GM21381 (cell line): Measurements from ENCODE around the gene CYP2E1.
A peak's percentile ranks its signal among the peaks of the same experiment; 100 is the strongest.
"Not testable (repeated sequence)": the region's sequence is repeated elsewhere in the genome, so short reads cannot be mapped to it uniquely, and the experiment has no call there.

ENCODE experiments used
- ATAC-seq: cut with Tn5 transposase; IDR thresholded peaks from one replicate; pipeline ENCODE4 v1.9.1; 2021; ENCODE audit warnings: mild to moderate bottlenecking, moderate library complexity; ENCODE audit not compliant: unreplicated experiment

The CYP2E1 gene

DNA sequence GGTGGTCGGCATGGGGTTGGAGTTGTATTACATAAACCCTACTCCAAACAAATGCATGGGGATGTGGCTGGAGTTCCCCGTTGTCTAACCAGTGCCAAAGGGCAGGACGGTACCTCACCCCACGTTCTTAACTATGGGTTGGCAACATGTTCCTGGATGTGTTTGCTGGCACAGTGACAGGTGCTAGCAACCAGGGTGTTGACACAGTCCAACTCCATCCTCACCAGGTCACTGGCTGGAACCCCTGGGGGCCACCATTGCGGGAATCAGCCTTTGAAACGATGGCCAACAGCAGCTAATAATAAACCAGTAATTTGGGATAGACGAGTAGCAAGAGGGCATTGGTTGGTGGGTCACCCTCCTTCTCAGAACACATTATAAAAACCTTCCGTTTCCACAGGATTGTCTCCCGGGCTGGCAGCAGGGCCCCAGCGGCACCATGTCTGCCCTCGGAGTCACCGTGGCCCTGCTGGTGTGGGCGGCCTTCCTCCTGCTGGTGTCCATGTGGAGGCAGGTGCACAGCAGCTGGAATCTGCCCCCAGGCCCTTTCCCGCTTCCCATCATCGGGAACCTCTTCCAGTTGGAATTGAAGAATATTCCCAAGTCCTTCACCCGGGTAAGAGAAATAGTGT, at the start of gene CYP2E1:
Gene CYP2E1 (plus strand): TSS at position 407 of the 632 bp plus-strand sequence. CDS start 33 bp downstream, at position 440.
- no peak for ATAC-seq

DNA sequence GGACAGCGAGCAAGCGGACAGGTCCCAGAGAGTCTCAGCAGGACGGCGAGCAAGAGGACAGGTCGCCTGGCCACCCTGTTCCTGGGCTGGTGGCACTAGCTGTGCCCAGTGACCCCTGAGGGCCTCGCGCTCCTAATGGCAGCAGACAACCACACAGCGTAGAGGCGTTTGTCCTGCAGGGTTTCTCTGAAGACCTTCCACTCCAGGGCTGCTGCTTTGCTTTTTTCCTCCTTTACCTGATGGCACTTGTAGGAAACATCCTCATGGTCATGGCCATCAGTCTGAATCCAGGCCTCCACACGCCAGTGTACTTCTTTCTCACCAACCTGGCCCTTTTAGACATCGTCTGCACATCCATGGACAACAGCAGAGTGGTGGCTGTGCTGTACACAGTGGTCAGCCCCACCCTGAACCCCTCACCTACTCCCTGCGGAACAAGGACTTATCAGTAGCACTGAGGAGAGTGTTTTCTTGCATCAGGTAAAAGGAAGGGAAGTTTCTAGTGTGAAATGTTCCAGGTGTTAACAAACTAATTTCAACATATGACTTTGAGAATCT, 46.0 kb upstream of the CYP2E1 start:
- no peak for ATAC-seq

DNA sequence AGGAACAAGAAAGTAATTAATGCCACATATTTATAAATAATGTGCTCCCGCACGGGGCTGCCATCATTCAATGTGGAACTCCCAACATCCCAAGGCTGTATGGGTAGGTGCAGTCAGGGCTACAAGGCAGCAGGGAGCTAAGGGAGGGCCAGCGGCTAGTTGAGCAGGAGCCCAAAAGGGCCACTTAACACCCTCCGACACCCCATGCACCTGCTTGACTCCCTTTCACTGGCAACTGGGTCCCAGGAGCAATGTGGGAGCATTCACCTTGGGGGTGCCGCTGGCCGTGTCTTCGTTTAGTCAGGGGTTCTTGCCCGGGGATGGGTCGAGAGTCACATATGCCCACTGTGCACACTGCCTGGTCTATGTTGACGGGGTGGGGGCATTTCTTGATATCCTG, 45.5 kb upstream of the CYP2E1 start:
- ATAC-seq, result no peak

DNA sequence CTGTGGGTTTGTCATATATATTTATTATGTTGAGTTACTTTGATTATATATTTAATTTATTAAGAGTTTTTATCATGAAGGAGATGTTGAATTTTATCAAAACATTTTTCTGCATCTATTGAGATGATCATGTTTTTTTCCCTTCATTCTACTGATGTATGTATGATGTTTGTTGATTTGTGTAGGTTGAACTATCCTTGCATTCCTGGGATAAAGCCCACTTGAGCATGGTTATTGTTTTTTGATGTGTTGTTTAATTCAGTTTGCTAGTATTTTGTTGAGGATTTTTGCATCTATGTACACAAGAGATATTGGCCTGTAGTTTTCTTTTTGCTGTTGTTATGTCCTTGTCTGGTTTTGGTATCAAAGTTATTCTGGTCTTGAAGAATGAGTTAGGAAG, 42.3 kb upstream of the CYP2E1 start:
- no peak for ATAC-seq

DNA sequence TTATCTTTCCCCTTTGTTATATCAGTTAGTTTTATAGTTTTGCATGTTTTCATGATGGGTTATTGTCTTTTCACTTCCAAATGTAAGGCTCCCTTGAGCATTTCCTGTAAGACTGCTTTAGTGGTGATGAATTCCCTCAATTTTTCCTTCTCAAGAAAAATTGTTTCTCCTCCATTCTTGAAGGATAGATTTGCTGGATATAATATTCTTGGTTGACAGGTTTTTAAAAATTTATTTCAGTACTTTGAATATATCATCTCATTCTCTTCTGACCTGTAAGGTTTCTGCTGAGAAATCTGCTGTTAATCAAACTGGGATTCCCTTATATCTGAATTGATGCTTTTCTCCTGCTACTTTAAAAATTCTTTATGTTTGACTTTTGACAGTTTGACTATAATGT, 40.1 kb upstream of the CYP2E1 start:
- no peak for ATAC-seq

DNA sequence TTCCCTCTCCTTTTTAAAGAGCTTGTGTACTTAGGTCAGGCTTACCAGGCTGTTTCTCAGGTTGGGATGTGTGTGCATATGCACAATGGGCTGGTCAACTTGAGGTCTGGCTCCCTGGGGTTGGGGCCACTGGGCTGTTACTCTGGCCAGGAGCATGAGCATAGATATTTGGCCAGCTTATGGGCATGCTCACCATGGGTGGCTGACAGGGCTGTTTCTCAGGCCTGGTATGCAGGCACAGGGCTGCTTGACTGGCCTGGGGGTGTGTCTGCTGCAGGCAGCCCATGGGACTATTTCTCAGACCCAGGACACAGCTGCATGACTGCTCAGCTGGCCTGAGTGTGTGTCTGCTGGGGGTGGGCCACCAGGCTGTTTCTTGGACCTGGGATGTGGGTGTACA, 38.8 kb upstream of the CYP2E1 start:
- no peak for ATAC-seq

DNA sequence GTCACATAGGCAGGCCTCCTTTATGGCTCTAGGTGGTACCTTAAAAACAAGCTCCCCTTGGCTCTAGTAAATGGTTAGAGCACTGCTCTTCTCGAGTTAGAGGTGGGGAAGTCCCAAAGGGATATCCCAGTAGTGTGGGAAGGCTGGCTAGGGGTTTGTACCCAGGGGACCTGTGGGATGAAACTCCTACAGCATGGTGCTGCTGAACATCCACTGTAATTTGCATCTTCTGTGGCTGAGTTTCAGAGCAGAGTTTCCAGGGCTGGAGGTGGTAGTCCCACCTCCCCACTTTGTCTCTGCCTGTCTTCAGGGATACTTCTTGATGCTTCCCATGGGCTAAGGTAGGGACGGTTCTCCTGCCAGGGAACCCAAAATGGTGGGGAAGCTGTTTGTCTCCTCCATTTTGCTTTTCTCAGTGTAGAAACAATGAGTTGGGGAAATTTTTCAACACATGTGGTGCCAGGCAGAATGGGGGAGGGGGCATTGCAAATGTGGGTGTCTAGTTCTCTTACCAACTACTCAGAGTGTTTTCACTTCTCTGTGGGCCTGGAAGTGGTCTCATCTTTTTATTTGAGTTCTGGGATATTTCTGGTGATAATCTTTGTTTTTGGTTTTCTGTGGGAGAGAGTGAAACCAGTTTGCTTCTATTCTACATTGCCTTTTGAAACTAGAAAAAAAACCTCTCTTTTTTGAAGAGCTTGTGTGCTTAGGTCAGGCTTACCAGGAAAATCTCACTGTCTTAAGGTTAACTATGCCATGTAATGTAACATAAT, 37.2 kb upstream of the CYP2E1 start:
- ATAC-seq, result peak; percentile 53

DNA sequence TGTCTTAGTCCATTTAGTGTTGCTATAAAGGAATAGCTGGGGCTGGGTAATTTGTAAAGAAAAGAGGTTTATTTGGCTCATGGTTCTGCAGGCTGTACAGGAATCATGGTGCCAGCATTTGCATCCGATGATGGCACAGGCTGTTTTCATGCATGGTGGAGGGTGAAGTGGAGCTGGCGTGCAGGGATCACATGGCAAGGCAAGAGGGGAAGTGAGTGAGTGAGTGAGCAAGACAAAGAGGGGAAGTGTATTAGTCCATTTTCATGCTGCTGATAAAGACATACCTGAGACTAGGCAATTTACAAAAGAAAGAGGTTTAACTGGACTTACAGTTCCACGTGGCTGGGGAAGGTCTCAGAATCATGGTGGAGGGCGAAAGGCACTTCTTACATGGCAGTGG, 33.6 kb upstream of the CYP2E1 start:
- ATAC-seq, result not testable (repeated sequence)

DNA sequence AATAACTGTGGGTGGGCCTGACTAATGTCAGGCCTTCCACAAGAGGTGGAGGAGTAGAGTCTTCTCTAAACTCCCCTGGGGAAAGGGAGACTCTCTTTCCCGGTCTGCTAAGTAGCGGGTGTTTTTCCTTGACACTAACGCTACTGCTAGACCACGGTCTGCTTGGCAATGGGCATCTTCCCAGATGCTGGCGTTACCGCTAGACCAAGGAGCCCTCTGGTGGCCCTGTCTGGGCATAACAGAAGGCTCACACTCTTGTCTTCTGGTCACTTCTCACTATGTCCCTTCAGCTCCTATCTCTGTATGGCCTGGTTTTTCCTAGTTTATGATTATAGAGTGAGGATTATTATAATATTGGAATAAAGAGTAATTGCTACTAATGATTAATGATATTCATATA, 29.8 kb upstream of the CYP2E1 start:
- not testable (repeated sequence) for ATAC-seq

DNA sequence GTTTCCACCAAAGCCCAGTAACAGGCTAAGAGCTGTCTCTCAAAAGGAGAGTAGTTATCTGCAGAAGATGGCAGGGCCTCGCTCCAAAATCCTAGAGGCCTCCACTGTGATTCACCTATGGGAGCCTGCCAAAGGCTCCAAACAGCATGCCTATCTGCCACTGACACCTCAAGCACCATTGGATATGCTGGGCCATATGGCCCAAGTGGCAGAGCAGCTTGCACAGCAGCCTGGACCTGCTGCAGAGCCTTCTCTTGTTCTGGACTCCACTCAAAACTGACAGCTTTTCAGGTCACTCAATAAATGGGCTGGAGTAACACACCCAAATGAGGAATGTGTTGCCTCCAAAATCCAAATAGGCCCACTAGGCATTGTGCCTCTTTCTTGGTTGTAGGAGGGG, 28.0 kb upstream of the CYP2E1 start:
- not testable (repeated sequence) for ATAC-seq

DNA sequence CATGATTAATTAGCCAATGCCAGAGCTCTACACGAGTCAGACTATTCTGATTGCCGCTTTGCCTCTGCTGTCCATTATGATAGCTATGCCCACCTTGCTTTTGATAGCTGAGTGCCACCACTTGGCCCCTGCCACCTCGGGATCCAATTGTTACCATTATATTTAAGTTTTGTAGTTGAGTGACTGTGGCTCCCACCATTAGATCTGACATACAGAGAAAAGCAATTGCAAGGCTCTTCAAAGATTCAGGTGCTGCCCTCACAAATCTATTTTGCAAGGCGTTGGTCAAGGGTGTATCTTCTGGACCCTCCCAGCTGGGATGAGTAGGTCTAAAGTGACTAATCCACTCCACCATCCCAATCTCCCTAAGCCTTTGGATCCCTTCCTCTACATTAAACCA, 26.3 kb upstream of the CYP2E1 start:
- not testable (repeated sequence) for ATAC-seq

DNA sequence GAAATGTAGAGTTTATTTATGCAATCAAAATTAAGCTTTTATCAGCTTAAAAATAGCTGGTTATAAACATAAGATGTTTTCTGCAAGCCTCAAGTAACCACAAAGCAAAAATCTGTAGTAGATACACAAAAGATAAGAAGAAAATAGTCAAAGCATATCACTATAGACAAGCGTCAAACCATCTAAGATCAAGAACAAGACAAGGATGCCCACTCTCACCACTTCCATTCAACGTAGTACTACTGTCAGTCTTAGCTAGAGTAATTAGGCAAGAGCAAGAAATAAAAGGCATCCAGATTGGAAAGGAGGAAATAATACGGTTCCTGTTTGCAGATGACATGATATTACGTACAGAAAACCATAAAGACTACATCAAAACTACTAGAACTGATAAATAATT, 17.5 kb upstream of the CYP2E1 start:
- no peak for ATAC-seq

DNA sequence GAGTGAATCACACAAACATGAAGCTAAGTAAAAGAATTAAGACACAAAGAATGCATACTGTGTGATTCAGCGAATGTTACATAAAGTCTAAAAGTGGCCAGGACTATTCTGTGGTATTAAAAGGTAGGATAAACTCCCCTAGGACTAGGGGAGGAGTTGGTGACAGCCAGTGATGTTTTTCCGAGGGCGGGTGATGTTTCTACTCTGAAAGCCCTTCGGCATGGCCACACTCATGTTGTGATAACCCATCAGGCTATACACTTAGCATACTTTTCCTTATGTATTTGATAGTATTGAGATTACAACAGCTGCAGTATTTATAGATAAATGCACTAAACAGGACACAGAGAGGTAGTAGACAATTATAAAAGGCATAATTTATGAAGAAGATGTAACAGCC, 15.8 kb upstream of the CYP2E1 start:
- no peak for ATAC-seq

DNA sequence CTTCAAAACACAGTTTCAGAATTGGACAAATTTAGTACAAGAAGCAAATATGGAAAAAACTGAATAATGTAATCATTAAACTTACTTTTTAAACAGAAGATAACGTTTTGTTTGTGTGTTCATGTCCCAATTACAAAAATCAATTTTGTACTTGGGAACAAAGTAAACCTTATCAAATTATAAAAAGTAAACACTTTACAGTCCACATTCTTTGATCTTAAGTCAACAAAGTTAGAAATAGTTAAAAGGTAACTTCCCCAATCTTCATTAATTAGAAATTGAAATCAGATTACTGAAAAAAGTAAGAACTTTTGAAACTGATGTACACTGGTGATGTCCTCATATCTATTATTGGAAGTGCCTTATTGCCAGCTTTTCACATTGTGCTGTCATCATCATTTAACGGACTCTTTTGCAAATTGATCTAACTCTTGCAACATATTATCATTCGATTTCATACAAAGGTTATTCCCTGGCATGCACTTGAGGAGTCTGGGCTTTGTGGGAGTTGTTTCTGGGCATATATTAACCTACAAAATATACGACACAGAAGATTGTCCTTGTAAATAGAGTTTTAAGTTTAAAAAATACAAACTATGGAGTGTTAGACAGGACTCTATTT, 15.1 kb upstream of the CYP2E1 start:
- no peak for ATAC-seq

DNA sequence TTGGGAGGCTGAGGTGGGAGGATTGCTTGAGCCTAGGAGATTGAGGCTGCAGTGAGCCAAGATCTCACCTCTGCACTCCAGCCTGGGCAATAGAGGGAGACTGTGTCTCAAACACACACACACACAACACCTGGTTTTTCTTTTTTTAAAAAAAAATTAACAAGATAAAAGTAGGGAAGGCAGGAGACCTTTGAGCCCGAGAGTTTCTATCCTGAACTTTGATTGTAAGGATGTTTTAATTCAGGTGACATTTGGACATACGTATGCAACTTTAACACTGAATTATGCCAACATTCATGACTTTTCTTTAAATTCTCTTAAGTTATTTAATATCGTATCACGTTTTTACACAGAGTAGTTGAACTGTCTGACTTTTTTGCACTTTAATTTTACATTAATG, 11.7 kb upstream of the CYP2E1 start:
- ATAC-seq, result no peak

DNA sequence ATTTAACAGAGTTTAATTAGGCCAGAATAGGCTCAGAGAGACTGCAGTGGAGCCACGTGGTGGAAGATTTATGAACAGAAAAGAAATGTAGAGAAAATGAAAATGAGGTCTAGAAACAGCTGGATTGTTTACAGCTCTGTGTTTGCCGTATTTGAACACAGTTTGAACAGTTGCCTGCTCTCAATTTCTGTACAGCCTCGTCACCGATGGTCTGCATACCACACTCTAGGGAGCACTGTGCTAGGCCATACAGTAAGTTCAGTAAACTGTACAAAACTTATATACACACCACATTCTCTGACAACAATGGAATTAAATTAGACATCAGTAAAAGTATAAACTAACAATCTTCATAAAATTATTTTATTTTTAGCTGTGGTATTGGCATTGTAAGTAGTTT, 11.1 kb upstream of the CYP2E1 start:
- no peak for ATAC-seq

DNA sequence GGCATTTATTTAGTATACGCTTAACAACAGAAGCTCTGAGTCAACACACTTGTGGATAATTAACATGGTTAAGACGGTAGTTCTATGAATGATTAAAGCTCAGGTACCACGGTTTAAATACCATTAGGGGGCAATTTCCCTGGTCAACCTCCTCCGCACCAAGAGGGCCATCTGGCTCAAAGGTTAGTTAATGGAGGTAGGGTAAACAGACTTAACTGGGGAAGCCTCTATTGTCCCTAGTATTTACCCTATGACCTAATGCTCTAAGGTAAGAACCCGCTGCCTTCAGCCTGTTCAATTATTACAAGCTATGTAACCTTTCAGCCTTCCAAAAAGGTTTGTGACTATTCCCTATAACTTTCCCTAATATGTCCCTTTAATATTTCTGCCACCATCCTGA, 8.6 kb upstream of the CYP2E1 start:
- not testable (repeated sequence) for ATAC-seq

DNA sequence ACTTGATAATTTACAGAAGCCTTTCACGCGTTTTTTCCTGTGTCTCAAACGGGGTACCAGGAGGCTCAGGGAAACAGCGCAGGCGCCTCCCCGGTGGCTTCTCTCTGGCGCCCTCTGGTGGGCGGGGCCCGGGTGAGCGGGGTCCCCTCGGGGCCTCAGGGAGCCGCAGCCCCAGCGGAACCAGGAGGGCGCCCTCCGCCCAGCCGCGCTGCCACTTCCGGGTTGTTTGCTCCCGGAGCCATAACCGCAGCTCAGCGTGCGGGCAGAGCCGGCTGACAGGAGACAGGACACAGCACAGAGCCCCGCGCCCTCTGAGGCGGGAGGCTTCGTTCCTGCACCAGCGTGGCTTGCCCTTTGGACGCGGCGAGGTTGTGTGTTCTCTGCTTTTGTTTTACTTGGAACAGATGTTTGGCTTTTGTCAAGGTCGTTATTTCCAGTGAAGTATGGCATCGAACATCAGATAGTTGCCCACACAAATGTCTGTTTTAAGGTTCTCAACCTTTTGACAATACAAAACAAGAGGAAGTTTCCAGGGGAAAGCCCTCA, 6.9 kb upstream of the CYP2E1 start:
- ATAC-seq, result peak; percentile 99

DNA sequence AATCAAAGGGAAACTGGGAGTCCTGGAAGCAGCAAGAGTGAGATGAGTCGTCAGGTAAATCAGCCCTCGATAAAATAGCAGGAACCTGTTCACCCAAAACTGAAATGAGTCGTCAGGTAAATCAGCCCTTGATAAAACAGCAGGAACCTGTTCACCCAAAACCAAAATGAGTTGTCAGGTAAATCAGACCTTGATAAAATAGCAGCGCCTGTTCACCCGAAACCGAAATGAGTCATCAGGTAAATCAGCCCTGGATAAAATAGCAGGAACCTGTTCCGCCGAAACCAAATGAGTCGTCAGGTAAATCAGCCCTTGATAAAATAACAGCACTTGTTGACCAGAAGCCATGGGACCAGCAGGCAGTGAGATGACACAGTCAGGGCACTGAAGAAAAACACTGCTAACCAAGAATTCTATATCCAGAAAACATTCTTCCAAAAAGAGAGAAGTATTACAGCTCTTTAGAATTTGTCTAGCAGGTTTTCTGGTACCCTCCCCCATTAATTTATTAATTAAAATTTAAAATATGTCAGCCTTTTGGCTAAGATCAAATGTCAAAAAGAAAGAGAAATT, 3.4 kb upstream of the CYP2E1 start:
- no peak for ATAC-seq

DNA sequence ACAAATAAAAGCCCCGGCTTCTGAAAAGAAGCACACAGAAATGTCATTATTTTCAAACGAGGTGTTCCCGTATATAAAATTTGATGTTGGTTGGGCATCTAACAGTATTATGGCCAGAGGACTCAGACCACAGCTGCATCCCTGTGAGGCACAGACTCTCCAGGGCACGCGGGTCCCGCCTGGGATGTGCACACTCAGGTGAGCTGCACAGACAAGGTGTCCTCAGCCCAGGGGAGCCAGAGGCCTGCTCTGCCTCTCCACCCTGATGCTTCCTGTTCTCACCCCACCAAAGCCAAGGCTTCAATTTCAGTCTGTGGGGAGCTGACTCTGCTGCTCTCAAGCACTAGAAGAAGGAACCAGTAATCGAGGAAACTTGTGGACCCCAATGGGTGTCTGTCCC, 1.7 kb upstream of the CYP2E1 start:
- no peak for ATAC-seq

DNA sequence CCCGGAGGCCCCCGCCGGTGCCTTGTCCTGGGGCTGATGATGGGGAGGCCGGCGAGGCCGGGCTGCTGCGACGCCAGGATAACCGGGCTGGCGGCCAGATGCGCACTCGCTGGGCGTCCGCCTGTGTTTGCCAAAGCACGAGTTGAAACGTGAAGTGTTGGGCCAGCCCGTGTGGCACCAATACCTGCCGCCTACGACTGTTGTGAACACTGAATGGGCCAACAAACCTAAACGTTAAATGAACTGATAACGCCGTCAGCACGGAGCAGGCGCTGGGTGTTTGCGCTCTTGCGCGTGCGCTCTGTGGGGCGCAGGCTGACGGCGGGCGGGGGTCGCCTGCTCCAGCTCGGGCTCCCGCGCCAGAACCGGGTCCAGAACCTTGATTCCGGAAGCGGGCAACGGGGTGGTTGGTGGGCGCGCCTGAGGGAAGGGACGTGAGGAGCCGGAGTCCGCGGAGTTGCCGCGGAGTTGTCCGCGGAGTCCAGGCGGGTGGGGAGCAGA, 658 bp downstream of the CYP2E1 start:
- no peak for ATAC-seq
